NB4 (cell line): ENCODE results near the gene LSG1.

Experiments
- DNase-seq: peaks from one replicate; pipeline ENCODE4 v3.0.0; 2010; ENCODE audit warnings: low read depth
- H3K4me3 ChIP-seq: one replicate; pipeline ENCODE4 v1.5.1; 2011; ENCODE audit warnings: mild to moderate bottlenecking, low read depth, low read length, moderate library complexity
- CTCF ChIP-seq: IDR thresholded peaks from one replicate; pipeline ENCODE4 v1.5.1; 2012; ENCODE audit warnings: low read depth, low read length
- MAX ChIP-seq: IDR thresholded peaks from 2 replicates; pipeline ENCODE4 v1.6.1; 2011; ENCODE audit warnings: low read depth, low read length
- MYC ChIP-seq: IDR thresholded peaks from 2 replicates; pipeline ENCODE4 v1.6.1; 2011; ENCODE audit warnings: low read depth, low read length
- POLR2A ChIP-seq: IDR thresholded peaks from 2 replicates; pipeline ENCODE4 v1.6.1; 2011; ENCODE audit warnings: mild to moderate bottlenecking; ENCODE audit not compliant: insufficient read length; ENCODE audit errors: extremely low read depth

The LSG1 gene

GRCh38 chr3:194624956-194625355, 47.0 kb downstream of the LSG1 start:
- no peak for TF ChIP-seq CTCF
- TF ChIP-seq MAX, result no peak
- TF ChIP-seq POLR2A, result no peak
- TF ChIP-seq MYC, result no peak
- DNase-seq, result no peak
- no peak overlapping the region for H3K4me3 ChIP-seq

- no peak for TF ChIP-seq MAX
- TF ChIP-seq CTCF, result no peak
- TF ChIP-seq MYC, result no peak
- no peak for TF ChIP-seq POLR2A
- no peak overlapping the region for H3K4me3 ChIP-seq
These were observed 48.3 kb downstream of the LSG1 start for GRCh38 chr3:194623449-194624290.

GRCh38 chr3:194622621-194623340, 49.2 kb downstream of the LSG1 start:
- H3K4me3 ChIP-seq, result no peak overlapping the region
- no peak for DNase-seq
- TF ChIP-seq MAX (no peak), MYC (no peak), POLR2A (no peak), CTCF (no peak)

More at GRCh38 chr3:194623449-194624290, 48.3 kb downstream of the LSG1 start:
- DNase-seq, result no peak

- DNase-seq, result no peak
- TF ChIP-seq CTCF, result no peak
- no peak for TF ChIP-seq MAX
- TF ChIP-seq POLR2A, result no peak
- no peak for TF ChIP-seq MYC
- no peak overlapping the region for H3K4me3 ChIP-seq
These were observed 50.0 kb downstream of the LSG1 start for GRCh38 chr3:194621947-194622346.

- DNase-seq, result no peak
- H3K4me3 ChIP-seq, result no peak overlapping the region
- TF ChIP-seq MAX (no peak), POLR2A (no peak), MYC (no peak), CTCF (no peak)
These were observed 51.8 kb downstream of the LSG1 start for GRCh38 chr3:194620196-194620595.
